NCI-H1105 (cell line): ENCODE results near the gene PARL.
"Not testable (repeated sequence)": the region's sequence is repeated elsewhere in the genome, so short reads cannot be mapped to it uniquely, and the experiment has no call there.

ENCODE experiments used
- DNase-seq: peaks from one replicate; lab custom pipeline; 2025; lab: John Stamatoyannopoulos, UW

The PARL gene

DNA sequence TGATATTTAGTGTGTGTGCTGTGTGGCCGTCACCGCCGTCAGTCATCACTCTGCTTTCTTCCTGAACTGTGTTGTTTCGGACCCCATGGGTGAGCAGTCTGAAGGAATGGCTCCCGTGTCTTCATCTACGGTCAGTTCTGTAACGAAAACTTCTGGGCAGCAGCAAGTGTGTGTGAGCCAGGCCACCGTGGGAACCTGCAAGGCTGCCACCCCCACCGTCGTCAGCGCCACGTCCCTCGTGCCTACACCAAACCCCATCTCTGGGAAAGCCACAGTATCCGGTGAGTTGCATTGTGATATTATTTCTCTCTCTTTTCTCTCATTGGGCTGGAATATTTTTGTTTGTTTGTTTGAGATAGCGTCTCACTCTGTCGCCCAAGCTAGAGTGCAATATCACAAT lies 94.0 kb downstream of the PARL start:
- DNase-seq = no peak

GRCh38 chr3:183789826-183790225 lies 94.9 kb downstream of the PARL start:
- no peak for DNase-seq

DNA sequence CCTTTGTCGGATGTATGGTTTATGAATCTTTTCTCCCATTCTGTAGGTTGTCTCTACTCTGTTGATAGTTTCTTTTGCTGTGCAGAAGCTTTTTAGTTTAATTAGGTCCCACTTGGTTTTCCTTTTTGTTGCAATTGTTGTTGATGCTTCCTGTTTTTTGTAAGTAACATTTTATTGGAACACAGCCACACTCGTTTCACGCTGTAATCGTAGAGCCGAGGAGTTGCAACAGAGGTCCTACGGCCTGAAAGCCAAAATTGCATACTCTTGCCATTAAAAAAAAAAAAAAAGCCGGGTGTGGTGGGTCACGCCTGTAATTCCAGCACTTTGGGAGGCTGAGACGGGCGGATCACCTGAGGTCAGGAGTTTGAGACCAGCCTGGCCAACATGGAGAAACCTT lies 100.2 kb downstream of the PARL start:
- DNase-seq = not testable (repeated sequence)

DNA sequence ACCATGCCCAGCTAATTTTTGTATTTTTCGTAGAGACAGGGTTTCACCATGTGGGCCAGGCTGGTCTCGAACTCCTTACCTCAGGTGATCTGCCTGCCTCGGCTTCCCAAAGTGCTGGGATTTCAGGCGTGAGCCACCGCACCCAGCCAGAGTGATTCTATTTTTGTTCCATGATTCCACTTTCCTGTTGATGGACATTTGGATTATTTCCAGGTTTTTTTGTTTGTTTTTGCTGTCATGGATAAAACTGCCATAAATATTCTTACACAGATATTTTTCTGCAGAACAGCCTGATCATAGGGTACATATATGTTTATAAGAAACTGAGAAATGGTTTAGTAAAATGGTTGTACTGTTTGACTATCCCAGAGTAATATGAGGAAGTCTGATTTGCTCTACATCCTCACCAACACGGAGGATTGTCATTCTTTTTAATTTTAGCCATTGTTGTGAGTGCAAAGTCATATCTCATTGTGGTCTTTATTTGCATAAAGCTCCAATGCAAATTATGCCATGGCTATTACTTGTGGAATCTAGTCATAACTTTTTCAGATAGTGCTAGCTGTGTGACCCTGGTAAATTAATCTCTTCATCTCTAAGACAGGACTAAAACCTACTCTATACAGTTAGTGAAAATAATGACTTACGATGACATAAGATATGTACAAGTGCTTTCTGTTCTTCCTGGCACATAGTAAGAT lies 102.0 kb downstream of the PARL start:
- DNase-seq = no peak

DNA sequence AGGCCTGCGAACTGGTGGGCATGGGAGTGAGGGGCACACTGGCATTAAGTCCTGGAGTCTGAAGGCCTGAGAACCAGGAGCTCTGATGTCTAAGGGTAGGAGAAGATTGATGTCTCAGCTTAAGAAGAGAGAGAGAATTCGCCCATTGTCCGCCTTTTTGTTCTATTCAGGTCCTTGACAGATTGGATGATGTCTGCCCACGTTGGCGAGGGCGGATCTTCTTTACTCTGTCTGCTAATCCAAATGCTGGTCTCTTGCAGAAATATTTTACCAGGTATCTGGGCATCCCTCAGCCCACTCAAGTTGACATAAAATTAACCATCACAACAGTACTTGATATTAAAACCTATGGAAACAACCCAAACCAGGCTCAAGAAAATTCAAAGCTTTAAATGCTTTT lies 103.4 kb downstream of the PARL start:
- no peak for DNase-seq

DNA sequence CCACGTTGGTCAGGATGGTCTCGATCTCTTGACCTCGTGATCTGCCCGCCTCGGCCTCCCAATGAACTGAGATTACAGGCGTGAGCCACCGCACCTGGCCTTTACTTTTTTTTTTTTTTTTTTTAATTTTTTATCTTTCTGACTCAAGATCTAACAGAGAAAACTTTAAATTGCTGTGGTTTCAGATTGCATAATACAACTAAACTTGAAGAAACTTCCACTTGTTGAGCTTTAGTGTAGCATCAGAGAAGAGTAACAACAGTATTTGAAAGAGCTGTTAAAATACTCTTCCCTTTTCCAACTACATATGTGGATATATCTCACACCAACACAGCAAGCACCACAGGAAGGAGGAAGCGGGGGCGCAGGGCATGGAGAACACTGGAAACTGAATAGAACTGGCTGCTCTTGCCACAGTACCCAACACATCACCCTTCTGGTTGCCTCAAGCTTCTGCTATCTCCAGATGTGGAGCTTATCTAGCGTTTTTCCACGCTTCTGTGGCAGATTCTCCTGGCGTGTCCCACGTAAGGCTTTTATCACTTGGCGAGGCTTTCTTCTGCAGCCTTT lies 104.7 kb downstream of the PARL start:
- no peak for DNase-seq
